Measurements from ENCODE around the gene ZNF726.

DNA sequence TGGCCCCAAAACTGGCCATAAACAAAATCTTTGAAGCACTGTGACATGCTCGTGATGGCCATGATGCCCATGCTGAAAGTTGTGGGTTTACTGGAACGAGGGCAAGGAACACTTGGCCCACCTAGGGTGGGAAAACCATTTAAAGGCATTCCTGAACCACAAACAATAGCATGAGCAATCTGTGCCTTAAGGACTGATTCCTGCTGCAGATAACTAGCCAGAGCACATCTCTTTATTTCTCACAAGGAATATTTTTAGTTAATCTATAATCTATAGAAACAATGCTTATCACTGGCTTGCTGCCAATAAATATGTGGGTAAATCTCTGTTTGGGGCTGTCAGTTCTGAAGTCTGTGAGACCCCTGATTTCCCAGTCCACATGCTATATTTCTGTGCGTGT lies 10.3 kb upstream of the ZNF726 start:
- no peak for TF ChIP-seq FOXA1 (IDR thresholded peaks at IDR 0.05)
- no peak for TF ChIP-seq TARDBP (IDR thresholded peaks at IDR 0.05)
- no peak for TF ChIP-seq BHLHE40 (IDR thresholded peaks at IDR 0.05; ENCODE audit: borderline replicate concordance)
- TF ChIP-seq LEF1 (IDR thresholded peaks at IDR 0.05; ENCODE audit: borderline replicate concordance) = no peak
- no peak for TF ChIP-seq FOXM1 (IDR thresholded peaks at IDR 0.05; ENCODE audit: borderline replicate concordance)
- TF ChIP-seq ARNT (IDR thresholded peaks at IDR 0.05) = no peak
- TF ChIP-seq FOXK2 (IDR thresholded peaks at IDR 0.05) = no peak
